Spleen (tissue), 11 donors: ENCODE results near the gene UGP2. TPM values are rescaled to one million over a fixed set of nuclear protein-coding genes. Genes with fewer than 3 reads are reported as not detected.

ENCODE experiments used
- DNase-seq: peaks from one replicate; pipeline ENCODE4 v3.0.0-alpha.2; 2020
- H3K27ac ChIP-seq, 8 donors: fragments of 200-600 bp; sonication (generic) in 7 of 8; 1 replicate in 4 of 8; 2 replicates in 4 of 8; pipeline versions ENCODE4 v1.5.0 to v1.8.0; 2016 to 2021; ENCODE audit warnings: inconsistent platforms in 4 of 8, mild to moderate bottlenecking in 4 of 8, moderate library complexity in 1 of 8
- H3K27me3 ChIP-seq, 7 donors: fragments of 200-600 bp; sonication (generic) in 6 of 7; replicated peaks in 1 of 7; 1 replicate in 4 of 7; 2 replicates in 3 of 7; pipeline versions ENCODE4 v1.5.0 to v1.8.0; 2016 to 2021; ENCODE audit warnings: inconsistent platforms in 3 of 7, mild to moderate bottlenecking in 1 of 7
- H3K36me3 ChIP-seq, 6 donors: fragments of 200-600 bp; sonication (generic) in 5 of 6; 1 replicate in 4 of 6; 2 replicates in 2 of 6; pipeline versions ENCODE4 v1.5.0 to v1.8.0; 2016 to 2021; ENCODE audit warnings: inconsistent platforms in 2 of 6
- H3K4me1 ChIP-seq, 6 donors: fragments of 200-600 bp; sonication (generic) in 5 of 6; 1 replicate in 3 of 6; 2 replicates in 3 of 6; pipeline versions ENCODE4 v1.5.0 to v1.8.0; 2016 to 2021; ENCODE audit warnings: inconsistent platforms in 3 of 6
- H3K4me3 ChIP-seq, 8 donors: fragments of 200-600 bp; sonication (generic) in 7 of 8; 1 replicate in 4 of 8; 2 replicates in 4 of 8; pipeline versions ENCODE4 v1.5.0 to v1.8.0; 2016 to 2021; ENCODE audit warnings: inconsistent platforms in 4 of 8, mild to moderate bottlenecking in 4 of 8, moderate library complexity in 2 of 8
- H3K9me3 ChIP-seq, 8 donors: fragments of 200-600 bp; sonication (generic) in 7 of 8; 1 replicate in 4 of 8; 2 replicates in 4 of 8; pipeline versions ENCODE4 v1.5.0 to v1.8.0; 2016 to 2021; ENCODE audit warnings: inconsistent platforms in 4 of 8
- POLR2A ChIP-seq, 3 donors: fragments of 450-650 bp; IDR thresholded peaks; one replicate each; pipeline ENCODE4 v1.5.1; 2017; ENCODE audit warnings: antibody characterized with exemption in 3 of 3, mild to moderate bottlenecking in 1 of 3
- POLR2AphosphoS5 ChIP-seq, 3 donors: sonication (generic); formaldehyde crosslinking; IDR thresholded peaks; one replicate each; pipeline ENCODE4 v1.5.1; 2017; ENCODE audit warnings: antibody characterized with exemption in 3 of 3
- WGBS, 5 donors: extraction: QIAGEN DNeasy Blood & Tissue Kit in 3 of 5; methylation state at CpG; one replicate each; pipeline versions ENCODE4 v1.1.5 to v1.1.7; 2013 to 2018; 5-methylcytosine and 5-hydroxymethylcytosine counted together
- intact Hi-C: fragments of 100-400 bp; cut with DNase I; formaldehyde crosslinking; loops from one replicate; pipeline ENCODE4 v1.15.0; 2023; ENCODE audit warnings: low total_unique reads
- polyA plus RNA-seq, 3 donors: library from polyadenylated mRNA; stranded (reverse); fragments of 200-250 nt; gene quantifications; one replicate each; pipeline ENCODE4 v1.2.1, GENCODE V29; 2013
- total RNA-seq, 7 donors: library from RNA; depleted of rRNA in 3 of 7; stranded (reverse); fragments of >200 nt in 3 of 7; fragmentation: NEBNext Ultra II Directional in 4 of 7; extraction: Animal tissue kit (Norgen Biotek cat#: 25700) in 4 of 7; gene quantifications; one replicate each; pipeline versions ENCODE4 v1.1.0 to v1.2.1, GENCODE V29; 2016 to 2021
- TF ChIP-seq, protein P1 (sequence below), 11 experiments: fragments of 200-600 bp in 7 of 11; fragments of 450-650 bp in 4 of 11; sonication (generic) in 4 of 11; IDR thresholded peaks in 8 of 11; conservative IDR thresholded peaks in 3 of 11; 1 replicate in 7 of 11; 2 replicates in 4 of 11; pipeline versions ENCODE4 v1.4.0 to v1.8.0; 2016 to 2021; ENCODE audit warnings: antibody characterized with exemption in 11 of 11, inconsistent platforms in 4 of 11, mild to moderate bottlenecking in 1 of 11
- donor health status: healthy with polysubstance abuse.
- donor health status: DM: no; HTN: no; CAD: no; lungs with moderate emphysema.
- donor health status: DM: no; HTN: no; CAD: no.
- donor health status: Bipolar disorder and iron deficiency.
- donor health status: healthy.
- donor health status: DM: no; HTN: no; CAD: no.
- donor health status: DM: yes; HTN: yes; CAD: no.

Gene UGP2
- total and polyA plus RNA-seq, 10 donors, result 46.3 to 106 (median 76.1) TPM

GRCh38 chr2:63814114-63814513 is 27.6 kb upstream of the UGP2 start:
- no peak for DNase-seq
- Histone ChIP-seq H3K27me3 (no peaks in the 10 kb centered on the region), H3K27ac (no peak overlapping the region), H3K9me3 (no peaks in the 10 kb centered on the region), H3K4me1 (no peaks in the 10 kb centered on the region), H3K4me3 (no peak overlapping the region), H3K36me3 (no peaks in the 10 kb centered on the region)
- intact Hi-C loops, result no loop called here
- TF ChIP-seq POLR2AphosphoS5 (IDR thresholded peaks at IDR 0.05), result no peak
- WGBS, 5 donors, result 60 to 89% (median 81%) methylated on average over 1 of the region's 1 CpG

DNA sequence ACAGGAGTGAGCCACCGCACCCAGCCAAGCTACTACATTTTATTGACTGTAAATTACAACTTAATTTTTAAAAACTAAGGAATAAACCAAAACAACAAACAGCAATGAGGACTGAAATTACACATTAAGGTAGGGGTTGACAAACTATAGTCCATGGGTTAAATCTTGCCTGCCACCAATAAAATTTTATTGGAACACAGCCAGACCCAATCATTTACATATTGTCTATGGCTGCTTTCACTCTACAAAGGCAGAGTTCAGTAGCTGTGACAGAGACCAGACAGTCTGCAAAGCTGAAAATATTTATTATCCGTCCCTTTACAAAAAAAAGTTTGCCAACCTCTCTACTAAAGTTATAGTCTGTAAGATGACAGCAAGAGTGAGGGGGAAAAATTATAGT is 24.3 kb upstream of the UGP2 start:
- H3K36me3 ChIP-seq, result no peaks in the 10 kb centered on the region
- intact Hi-C loops, result no loop called here
- 43 to 73% (median 50%) methylated on average over 2 of the region's 2 CpGs for WGBS, 5 donors
- no peak overlapping the region for H3K27ac ChIP-seq
- peaks cover 0 to 4% (median 0%) of the 10 kb centered on the region in 6 donors for H3K4me1 ChIP-seq
- TF ChIP-seq, protein P1, sequence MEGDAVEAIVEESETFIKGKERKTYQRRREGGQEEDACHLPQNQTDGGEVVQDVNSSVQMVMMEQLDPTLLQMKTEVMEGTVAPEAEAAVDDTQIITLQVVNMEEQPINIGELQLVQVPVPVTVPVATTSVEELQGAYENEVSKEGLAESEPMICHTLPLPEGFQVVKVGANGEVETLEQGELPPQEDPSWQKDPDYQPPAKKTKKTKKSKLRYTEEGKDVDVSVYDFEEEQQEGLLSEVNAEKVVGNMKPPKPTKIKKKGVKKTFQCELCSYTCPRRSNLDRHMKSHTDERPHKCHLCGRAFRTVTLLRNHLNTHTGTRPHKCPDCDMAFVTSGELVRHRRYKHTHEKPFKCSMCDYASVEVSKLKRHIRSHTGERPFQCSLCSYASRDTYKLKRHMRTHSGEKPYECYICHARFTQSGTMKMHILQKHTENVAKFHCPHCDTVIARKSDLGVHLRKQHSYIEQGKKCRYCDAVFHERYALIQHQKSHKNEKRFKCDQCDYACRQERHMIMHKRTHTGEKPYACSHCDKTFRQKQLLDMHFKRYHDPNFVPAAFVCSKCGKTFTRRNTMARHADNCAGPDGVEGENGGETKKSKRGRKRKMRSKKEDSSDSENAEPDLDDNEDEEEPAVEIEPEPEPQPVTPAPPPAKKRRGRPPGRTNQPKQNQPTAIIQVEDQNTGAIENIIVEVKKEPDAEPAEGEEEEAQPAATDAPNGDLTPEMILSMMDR (IDR thresholded peaks at IDR 0.05 in 8 of 11, conservative IDR thresholded peaks at IDR 0.05 in 3 of 11), result no peak
- TF ChIP-seq POLR2AphosphoS5 (IDR thresholded peaks at IDR 0.05), result no peak
- no peak for TF ChIP-seq POLR2A (IDR thresholded peaks at IDR 0.05)
- no peak for DNase-seq
- H3K27me3 ChIP-seq, result no peaks in the 10 kb centered on the region
- no peak overlapping the region for H3K4me3 ChIP-seq
- no peaks in the 10 kb centered on the region for H3K9me3 ChIP-seq

GRCh38 chr2:63818271-63818670 is 23.4 kb upstream of the UGP2 start:
- WGBS, 5 donors, result 79 to 92% (median 88%) methylated on average over 2 of the region's 2 CpGs
- H3K4me1 ChIP-seq, result peaks cover 0 to 4% (median 0%) of the 10 kb centered on the region in 6 donors
- no peaks in the 10 kb centered on the region for H3K9me3 ChIP-seq
- intact Hi-C loops, result no loop called here
- H3K36me3 ChIP-seq, result no peaks in the 10 kb centered on the region
- H3K4me3 ChIP-seq, result no peak overlapping the region
- DNase-seq, result no peak
- H3K27me3 ChIP-seq, result no peaks in the 10 kb centered on the region
- no peak for TF ChIP-seq POLR2A (IDR thresholded peaks at IDR 0.05)
- no peak for TF ChIP-seq POLR2AphosphoS5 (IDR thresholded peaks at IDR 0.05)
- TF ChIP-seq, protein P1 (IDR thresholded peaks at IDR 0.05 in 8 of 11, conservative IDR thresholded peaks at IDR 0.05 in 3 of 11), result no peak
- no peak overlapping the region for H3K27ac ChIP-seq

GRCh38 chr2:63819256-63819655 is 22.4 kb upstream of the UGP2 start:
- H3K9me3 ChIP-seq, result no peaks in the 10 kb centered on the region
- H3K4me1 ChIP-seq, result peaks cover 0 to 4% (median 0%) of the 10 kb centered on the region in 6 donors
- intact Hi-C loops, result no loop called here
- no peak overlapping the region for H3K4me3 ChIP-seq
- no peaks in the 10 kb centered on the region for H3K27me3 ChIP-seq
- TF ChIP-seq POLR2AphosphoS5 (IDR thresholded peaks at IDR 0.05), result no peak
- TF ChIP-seq, protein P1 (IDR thresholded peaks at IDR 0.05 in 8 of 11, conservative IDR thresholded peaks at IDR 0.05 in 3 of 11), result no peak
- TF ChIP-seq POLR2A (IDR thresholded peaks at IDR 0.05), result no peak
- WGBS, 5 donors, result 67 to 71% (median 68%) methylated on average over 3 of the region's 3 CpGs
- H3K27ac ChIP-seq, result peak overlapping the region in 1 of 8 donors; percentile 0
- no peaks in the 10 kb centered on the region for H3K36me3 ChIP-seq
- DNase-seq, result no peak
